Astrocyte of the cerebellum (primary cell): Measurements from ENCODE around the gene MID1.

Experiments
- DNase-seq: peaks from one replicate; pipeline ENCODE4 v3.0.0-alpha.2; 2011; ENCODE audit warnings: low read depth
- H3K4me3 ChIP-seq: 2 replicates; pipeline ENCODE4 v1.5.1; 2011; ENCODE audit warnings: mild to moderate bottlenecking, low read depth, low read length, moderate library complexity
- CTCF ChIP-seq: IDR thresholded peaks from 2 replicates; pipeline ENCODE4 v1.5.1; 2012; ENCODE audit warnings: low read length, low read depth, moderate library complexity, mild to moderate bottlenecking; ENCODE audit errors: missing control alignments
- in situ Hi-C: cut with HindIII; loops from 2 replicates; pipeline ENCODE4 v1.10.0; 2017; ENCODE audit warnings: low sequenced_read_pairs

MID1 gene

GRCh38 chrX:10519761-10520160 lies 100.6 kb downstream of the MID1 start:
- DNase-seq: no peak
- in situ Hi-C loops: no loop called here
- H3K4me3 ChIP-seq: no peak overlapping the region
- no peak for TF ChIP-seq CTCF

- no peak overlapping the region for H3K4me3 ChIP-seq
- no peak for DNase-seq
- no peak for TF ChIP-seq CTCF
- in situ Hi-C loops: no loop called here
Observed at GRCh38 chrX:10519278-10519677, 101.1 kb downstream of the MID1 start.

- no peak for DNase-seq
- no peak for TF ChIP-seq CTCF
- in situ Hi-C loops: no loop called here
- H3K4me3 ChIP-seq: no peak overlapping the region
Observed at GRCh38 chrX:10518073-10518472, 102.3 kb downstream of the MID1 start.

GRCh38 chrX:10516781-10517322 lies 103.5 kb downstream of the MID1 start:
- no peak for DNase-seq
- no peak overlapping the region for H3K4me3 ChIP-seq
- in situ Hi-C loops: no loop called here
- no peak for TF ChIP-seq CTCF

- TF ChIP-seq CTCF: no peak
- no peak overlapping the region for H3K4me3 ChIP-seq
- in situ Hi-C loops: no loop called here
- peak; percentile 36 for DNase-seq
Observed at GRCh38 chrX:10514891-10515290, 105.5 kb downstream of the MID1 start.

- no peak overlapping the region for H3K4me3 ChIP-seq
- DNase-seq: no peak
- in situ Hi-C loops: no loop called here
- no peak for TF ChIP-seq CTCF
Observed at GRCh38 chrX:10513974-10514373, 106.4 kb downstream of the MID1 start.

GRCh38 chrX:10512741-10513140 lies 107.6 kb downstream of the MID1 start:
- TF ChIP-seq CTCF: no peak
- no peak for DNase-seq
- in situ Hi-C loops: no loop called here
- H3K4me3 ChIP-seq: no peak overlapping the region
